MCF 10A (cell line): ENCODE data around the gene TRAF5. TPM values are rescaled to one million over a fixed set of nuclear protein-coding genes. Genes with fewer than 3 reads are reported as not detected.

Experiments
- BruUV-seq: library from RNA; stranded (reverse); fragments of 400-500 nt; replicated peaks from 2 replicates; lab custom pipeline; 2021; lab: Mats Ljungman, UMichigan
- CTCF ChIA-PET: fragments of 300-600 bp; sonication (Branson Sonifier 250); formaldehyde crosslinking; extraction: SDS; loops from one replicate; lab custom pipeline; 2021; ENCODE audit warnings: antibody characterized with exemption, inconsistent platforms; lab: Yijun Ruan, JAX
- POLR2A ChIA-PET: fragments of 300-600, 350-650 bp; sonication (Branson Sonifier 250); formaldehyde crosslinking; extraction: SDS; loops from one replicate; lab custom pipeline; 2020; ENCODE audit warnings: antibody characterized with exemption, inconsistent platforms; lab: Yijun Ruan, JAX
- DNase-seq: peaks from one replicate; pipeline ENCODE4 v3.0.0-alpha.2; 2018; ENCODE audit not compliant: unreplicated experiment
- H3K27ac Mint-ChIP-seq: one replicate; pipeline ENCODE4 v1.8.0; 2022; ENCODE audit warnings: mild to moderate bottlenecking, low read depth, mixed read lengths; ENCODE audit not compliant: unreplicated experiment
- H3K27me3 Mint-ChIP-seq: one replicate; pipeline ENCODE4 v1.8.0; 2022; ENCODE audit warnings: mixed read lengths; ENCODE audit not compliant: insufficient read depth, unreplicated experiment
- H3K36me3 Mint-ChIP-seq: one replicate; pipeline ENCODE4 v1.8.0; 2022; ENCODE audit warnings: mild to moderate bottlenecking, moderate library complexity, mixed read lengths; ENCODE audit not compliant: insufficient read depth, unreplicated experiment
- H3K4me1 Mint-ChIP-seq: one replicate; pipeline ENCODE4 v1.8.0; 2022; ENCODE audit warnings: mixed read lengths; ENCODE audit not compliant: insufficient read depth, unreplicated experiment
- H3K4me3 Mint-ChIP-seq: one replicate; pipeline ENCODE4 v1.8.0; 2022; ENCODE audit warnings: mild to moderate bottlenecking, moderate library complexity, mixed read lengths; ENCODE audit not compliant: unreplicated experiment
- H3K9me3 Mint-ChIP-seq: one replicate; pipeline ENCODE4 v1.8.0; 2022; ENCODE audit warnings: mixed read lengths; ENCODE audit not compliant: unreplicated experiment
- CTCF ChIP-seq: fragments of 200-600 bp; IDR thresholded peaks from one replicate; pipeline ENCODE4 v1.8.0; 2022; ENCODE audit warnings: antibody characterized with exemption, mild to moderate bottlenecking; ENCODE audit not compliant: unreplicated experiment
- intact Hi-C: fragments of 100-400 bp; cut with micrococcal nuclease; formaldehyde crosslinking; loops from 2 replicates; pipeline ENCODE4 v1.14.1; 2022
- total RNA-seq: library from RNA; stranded (reverse); gene quantifications from 2 replicates; pipeline ENCODE4 v1.2.3, GENCODE V29; 2022

Gene TRAF5
- total RNA-seq, 1 experiment from 2014 or later: 16.0 TPM

- peaks cover 15% of the 10 kb centered on the region for H3K4me1 Mint-ChIP-seq
- ChIA-PET POLR2A (interaction anchor here (0.5 to 3.5 kb wide), 11 partner anchors 33 to 463 kb away, joined by 3 to 27 read pairs (median 4); no protein-coding TSS in a partner anchor), CTCF (interaction anchor here (0.5 to 11.2 kb wide), 85 partner anchors 10 to 986 kb away, joined by 3 to 308 read pairs (median 5); partner anchors contain the start of genes RD3 and SLC30A1)
- TF ChIP-seq CTCF: peak; percentile 98
- intact Hi-C loops: loop anchor here (1.0 to 2.0 kb wide), 6 partner anchors 29 to 332 kb away; no protein-coding TSS in a partner anchor
- no TSS peak for BruUV-seq
- H3K9me3 Mint-ChIP-seq: no peaks in the 10 kb centered on the region
- peaks cover 6% of the 10 kb centered on the region for H3K36me3 Mint-ChIP-seq
- no peak overlapping the region for H3K4me3 Mint-ChIP-seq
- peak; percentile 88 for DNase-seq
- H3K27me3 Mint-ChIP-seq: no peaks in the 10 kb centered on the region
- no peak overlapping the region for H3K27ac Mint-ChIP-seq
Observed at GRCh38 chr1:211323156-211324063, 3.2 kb upstream of the TRAF5 start.

DNA sequence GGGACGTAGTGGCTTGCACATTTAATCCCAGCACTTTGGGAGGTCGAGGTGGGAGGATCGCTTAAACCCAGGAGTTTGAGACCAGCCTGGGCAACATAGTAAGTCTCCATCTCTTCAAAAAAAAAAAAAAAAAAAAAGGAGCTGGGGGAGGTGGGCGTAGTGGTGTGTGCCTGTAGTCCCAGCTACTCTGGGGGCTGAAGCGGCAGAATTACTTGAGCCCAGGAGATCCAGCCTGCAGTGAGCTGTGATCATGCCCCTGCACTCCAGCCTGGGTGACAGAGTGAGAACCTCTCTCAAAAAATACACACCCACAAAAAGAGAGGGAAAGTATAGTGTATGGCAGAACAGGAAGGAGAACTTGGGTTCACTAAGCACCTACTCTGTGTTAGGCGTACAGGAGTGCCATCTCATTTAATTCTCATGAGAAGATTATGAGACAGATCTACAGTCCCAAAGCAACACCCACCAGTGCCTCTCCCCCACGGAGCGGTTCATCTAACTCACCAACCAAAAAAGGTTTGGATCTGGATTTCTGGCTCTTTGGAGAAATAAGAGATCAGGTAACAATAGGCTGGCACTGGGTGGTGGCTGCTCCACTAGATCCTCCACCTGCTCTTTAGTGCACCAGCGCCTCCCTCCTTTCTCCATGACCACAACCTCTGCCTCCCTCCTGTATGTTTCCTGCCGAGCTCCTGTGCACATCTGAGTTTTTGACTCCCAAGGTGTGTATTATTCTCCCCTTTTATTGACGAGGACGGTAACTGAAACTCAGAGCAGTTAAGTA is 1.4 kb upstream of the TRAF5 start:
- Mint-ChIP-seq H3K36me3 (no peaks in the 10 kb centered on the region), H3K27ac (no peak overlapping the region), H3K4me3 (peak overlapping the region; percentile 84), H3K9me3 (no peaks in the 10 kb centered on the region), H3K4me1 (peaks cover 30% of the 10 kb centered on the region), H3K27me3 (no peaks in the 10 kb centered on the region)
- ChIA-PET CTCF (interaction anchor here (0.6 to 11.2 kb wide), 18 partner anchors 11 to 386 kb away, joined by 3 to 308 read pairs (median 5); no protein-coding TSS in a partner anchor), POLR2A (interaction anchor here (0.6 to 5.8 kb wide), 3 partner anchors 58 to 190 kb away, joined by 5 to 26 read pairs (median 10); no protein-coding TSS in a partner anchor)
- intact Hi-C loops: no loop called here
- DNase-seq: no peak
- no peak for TF ChIP-seq CTCF
- no TSS peak for BruUV-seq

GRCh38 chr1:211326140-211326527 is 499 bp upstream of the TRAF5 start:
- ChIA-PET POLR2A (interaction anchor here (0.6 to 5.8 kb wide), 11 partner anchors 10 to 491 kb away, joined by 3 to 26 read pairs (median 4); partner anchors contain the start of gene SLC30A1), CTCF (interaction anchor here (0.6 to 11.2 kb wide), 16 partner anchors 10 to 355 kb away, joined by 3 to 308 read pairs (median 5); no protein-coding TSS in a partner anchor)
- intact Hi-C loops: no loop called here
- H3K36me3 Mint-ChIP-seq: no peaks in the 10 kb centered on the region
- H3K27me3 Mint-ChIP-seq: no peaks in the 10 kb centered on the region
- peaks cover 39% of the 10 kb centered on the region for H3K4me1 Mint-ChIP-seq
- H3K9me3 Mint-ChIP-seq: no peaks in the 10 kb centered on the region
- no peak for DNase-seq
- TF ChIP-seq CTCF: no peak
- peak overlapping the region; percentile 84 for H3K4me3 Mint-ChIP-seq
- BruUV-seq: TSS peak; percentile 45
- peak overlapping the region; percentile 55 for H3K27ac Mint-ChIP-seq
